ENCODE measurements around the gene IPMK.
"Not testable (repeated sequence)": the region's sequence is repeated elsewhere in the genome, so short reads cannot be mapped to it uniquely, and the experiment has no call there.

Gene IPMK

GRCh38 chr10:58266826-58267712 is 625 bp downstream of the IPMK start:
- DNase-seq (ENCODE audit: low read depth) = peak; percentile 80

GRCh38 chr10:58266003-58266825 is 1.5 kb downstream of the IPMK start:
- peak; percentile 68 for DNase-seq (ENCODE audit: low read depth)

GRCh38 chr10:58265249-58265648 is 2.4 kb downstream of the IPMK start:
- DNase-seq (ENCODE audit: low read depth) = no peak

GRCh38 chr10:58264780-58265179 is 2.9 kb downstream of the IPMK start:
- no peak for DNase-seq (ENCODE audit: low read depth)

- DNase-seq (ENCODE audit: low read depth) = no peak
These were observed 4.9 kb downstream of the IPMK start for GRCh38 chr10:58262766-58263165.

- DNase-seq (ENCODE audit: low read depth) = no peak
These were observed 7.4 kb downstream of the IPMK start for GRCh38 chr10:58260334-58260733.

- no peak for DNase-seq (ENCODE audit: low read depth)
These were observed 8.6 kb downstream of the IPMK start for GRCh38 chr10:58258977-58259692.

GRCh38 chr10:58256013-58256780 is 11.5 kb downstream of the IPMK start:
- DNase-seq (ENCODE audit: low read depth) = not testable (repeated sequence)

- no peak for DNase-seq (ENCODE audit: low read depth)
These were observed 13.1 kb downstream of the IPMK start for GRCh38 chr10:58254644-58255043.

- DNase-seq (ENCODE audit: low read depth) = no peak
These were observed 14.5 kb downstream of the IPMK start for GRCh38 chr10:58253184-58253583.

- DNase-seq (ENCODE audit: low read depth) = not testable (repeated sequence)
These were observed 23.0 kb downstream of the IPMK start for GRCh38 chr10:58244666-58245065.

GRCh38 chr10:58244242-58244641 is 23.5 kb downstream of the IPMK start:
- not testable (repeated sequence) for DNase-seq (ENCODE audit: low read depth)

GRCh38 chr10:58243801-58244200 is 23.9 kb downstream of the IPMK start:
- DNase-seq (ENCODE audit: low read depth) = not testable (repeated sequence)

GRCh38 chr10:58243269-58243668 is 24.4 kb downstream of the IPMK start:
- DNase-seq (ENCODE audit: low read depth) = no peak

- peak; percentile 69 for DNase-seq (ENCODE audit: low read depth)
These were observed 26.3 kb downstream of the IPMK start for GRCh38 chr10:58241346-58241745.

- DNase-seq (ENCODE audit: low read depth) = no peak
These were observed 27.2 kb downstream of the IPMK start for GRCh38 chr10:58240531-58240930.

GRCh38 chr10:58239561-58240169 is 28.0 kb downstream of the IPMK start:
- DNase-seq (ENCODE audit: low read depth) = peak; percentile 61

GRCh38 chr10:58237014-58237834 is 30.5 kb downstream of the IPMK start:
- DNase-seq (ENCODE audit: low read depth) = peak; percentile 94

GRCh38 chr10:58229856-58230255 is 37.8 kb downstream of the IPMK start:
- DNase-seq (ENCODE audit: low read depth) = not testable (repeated sequence)

- no peak for DNase-seq (ENCODE audit: low read depth)
These were observed 42.0 kb downstream of the IPMK start for GRCh38 chr10:58225654-58226053.

Data from amniotic epithelial cell (primary cell).